OCI-LY7 (cell line): Measurements from ENCODE around the gene OR1K1. TPM values are rescaled to one million over a fixed set of nuclear protein-coding genes. Genes with fewer than 3 reads are reported as not detected.

ENCODE experiments used
- BruUV-seq: library from RNA; stranded (reverse); fragments of 400-500 nt; replicated peaks from 2 replicates; lab custom pipeline; 2021; lab: Mats Ljungman, UMichigan
- CTCF ChIA-PET: fragments of 300-600 bp; sonication (Branson Sonifier 250); formaldehyde crosslinking; loops from one replicate; lab custom pipeline; 2022; ENCODE audit warnings: antibody characterized with exemption; ENCODE audit not compliant: unreplicated experiment; lab: Charles Lee
- POLR2A ChIA-PET: fragments of 300-600 bp; sonication (Branson Sonifier 250); formaldehyde crosslinking; loops from one replicate; lab custom pipeline; 2022; ENCODE audit warnings: antibody characterized with exemption; lab: Charles Lee
- DNase-seq: peaks from one replicate; pipeline ENCODE4 v3.0.0-alpha.2; 2015; ENCODE audit warnings: low spot score
- H2AFZ ChIP-seq: fragments of 200-600 bp; sonication (generic), shearing (Covaris generic); 2 replicates; pipeline ENCODE4 v1.6.1; 2014; ENCODE audit warnings: mild to moderate bottlenecking, antibody characterized with exemption, low read length, moderate library complexity
- H3K27ac ChIP-seq: fragments of 200-600 bp; sonication (generic); 2 replicates; pipeline ENCODE4 v1.5.1; 2014; ENCODE audit warnings: mixed run types, low read depth, mild to moderate bottlenecking, moderate library complexity, low read length, inconsistent platforms; ENCODE audit not compliant: poor library complexity, severe bottlenecking
- H3K36me3 ChIP-seq: fragments of 200-600 bp; sonication (generic); 2 replicates; pipeline ENCODE4 v1.6.1; 2014; ENCODE audit warnings: mild to moderate bottlenecking, antibody characterized with exemption, low read length, moderate library complexity, mixed read lengths; ENCODE audit not compliant: insufficient read depth
- H3K4me1 ChIP-seq: fragments of 200-600 bp; sonication (generic); 2 replicates; pipeline ENCODE4 v1.5.1; 2014; ENCODE audit warnings: mild to moderate bottlenecking, low read length; ENCODE audit not compliant: insufficient read depth, poor library complexity, severe bottlenecking
- H3K4me2 ChIP-seq: fragments of 200-600 bp; sonication (generic); 2 replicates; pipeline ENCODE4 v1.6.1; 2014; ENCODE audit warnings: mild to moderate bottlenecking, low read length
- H3K4me3 ChIP-seq: fragments of 200-600 bp; sonication (generic); 2 replicates; pipeline ENCODE4 v1.5.1; 2014; ENCODE audit warnings: mild to moderate bottlenecking, low read depth, low read length; ENCODE audit not compliant: poor library complexity, severe bottlenecking
- H3K79me2 ChIP-seq: fragments of 200-600 bp; sonication (generic); 2 replicates; pipeline ENCODE4 v1.6.1; 2016; ENCODE audit warnings: low read depth, mild to moderate bottlenecking, low read length, moderate library complexity, mixed read lengths; ENCODE audit not compliant: insufficient read depth
- H3K9me2 ChIP-seq: fragments of 200-600 bp; sonication (generic); 2 replicates; pipeline ENCODE4 v1.6.1; 2016; ENCODE audit warnings: mild to moderate bottlenecking, low read length, mixed read lengths; ENCODE audit not compliant: insufficient read depth
- H3K9me3 ChIP-seq: fragments of 200-600 bp; sonication (generic); 2 replicates; pipeline ENCODE4 v1.6.1; 2014; ENCODE audit warnings: mild to moderate bottlenecking, mixed run types, low read length, mixed read lengths
- H4K20me1 ChIP-seq: fragments of 200-600 bp; sonication (generic); 2 replicates; pipeline ENCODE4 v1.6.1; 2014; ENCODE audit warnings: mild to moderate bottlenecking, antibody characterized with exemption, low read length, moderate library complexity, mixed read lengths; ENCODE audit not compliant: insufficient read depth
- CTCF ChIP-seq: fragments of 200-600 bp; sonication (generic); conservative IDR thresholded peaks from 2 replicates; pipeline ENCODE4 v1.5.1; 2014; ENCODE audit warnings: mild to moderate bottlenecking, antibody characterized with exemption, low read length, moderate library complexity, mixed read lengths
- EZH2phosphoT487 ChIP-seq: fragments of 200-600 bp; sonication (generic); IDR thresholded peaks from 2 replicates; pipeline ENCODE4 v1.6.1; 2018; ENCODE audit warnings: low read depth, borderline replicate concordance, mild to moderate bottlenecking, mixed run types, antibody characterized with exemption, low read length, moderate library complexity, mixed read lengths
- intact Hi-C: fragments of 100-400 bp; cut with micrococcal nuclease; formaldehyde crosslinking; loops from one replicate; pipeline ENCODE4 v1.10.0; 2022; ENCODE audit not compliant: unreplicated experiment
- total RNA-seq, 2 experiments: library from RNA; depleted of rRNA in 1 of 2; stranded (reverse); fragments of >200 nt in 1 of 2; shearing (Covaris generic) in 1 of 2; gene quantifications; 2 replicates each; pipeline ENCODE4 v1.2.3, GENCODE V29; 2014 to 2022

Gene OR1K1
- total RNA-seq, 2 experiments from 2014 or later: not detected

- no TSS peak for BruUV-seq
- Histone ChIP-seq H3K36me3 (no peaks in the 10 kb centered on the region), H3K9me3 (no peaks in the 10 kb centered on the region), H3K4me3 (no peak overlapping the region), H3K4me2 (no peak overlapping the region), H3K9me2 (no peaks in the 10 kb centered on the region), H3K27ac (no peak overlapping the region), H4K20me1 (no peaks in the 10 kb centered on the region), H3K79me2 (no peaks in the 10 kb centered on the region), H2AFZ (no peak overlapping the region), H3K4me1 (no peaks in the 10 kb centered on the region)
- intact Hi-C loops: no loop called here
- no peak for DNase-seq
- TF ChIP-seq CTCF (no peak), EZH2phosphoT487 (no peak)
- ChIA-PET CTCF (no interaction called here), POLR2A (interaction anchor here (0.7 kb wide), 1 partner anchor 607 kb away, joined by 3 read pairs; no protein-coding TSS in a partner anchor)
Observed at GRCh38 chr9:122785269-122785668, 14.7 kb upstream of the OR1K1 start.

GRCh38 chr9:122786338-122786737 is 13.6 kb upstream of the OR1K1 start:
- CTCF ChIA-PET: no interaction called here
- TF ChIP-seq CTCF (no peak), EZH2phosphoT487 (no peak)
- Histone ChIP-seq H3K27ac (no peak overlapping the region), H2AFZ (no peak overlapping the region), H3K4me1 (no peaks in the 10 kb centered on the region), H3K9me3 (no peaks in the 10 kb centered on the region), H3K4me3 (no peak overlapping the region), H3K9me2 (no peaks in the 10 kb centered on the region), H3K4me2 (no peak overlapping the region), H3K36me3 (no peaks in the 10 kb centered on the region), H3K79me2 (no peaks in the 10 kb centered on the region), H4K20me1 (no peaks in the 10 kb centered on the region)
- no peak for DNase-seq
- POLR2A ChIA-PET: interaction anchor here (0.5 kb wide), 1 partner anchor 539 kb away, joined by 3 read pairs; no protein-coding TSS in a partner anchor
- no TSS peak for BruUV-seq
- intact Hi-C loops: no loop called here

DNA sequence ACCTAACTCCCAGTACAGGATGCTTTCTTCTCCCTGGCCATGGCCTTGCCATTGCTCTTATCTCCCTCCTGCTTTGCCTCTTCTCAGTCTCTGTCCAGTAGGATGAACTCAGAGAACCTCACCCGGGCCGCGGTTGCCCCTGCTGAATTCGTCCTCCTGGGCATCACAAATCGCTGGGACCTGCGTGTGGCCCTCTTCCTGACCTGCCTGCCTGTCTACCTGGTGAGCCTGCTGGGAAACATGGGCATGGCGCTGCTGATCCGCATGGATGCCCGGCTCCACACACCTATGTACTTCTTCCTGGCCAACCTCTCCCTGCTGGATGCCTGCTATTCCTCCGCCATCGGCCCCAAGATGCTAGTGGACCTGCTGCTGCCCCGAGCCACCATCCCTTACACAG is 11.1 kb upstream of the OR1K1 start, which contains the start of gene OR5C1:
Gene OR5C1, plus strand, starts transcription at position 103 of the 400 bp plus-strand sequence. Its CDS starts 0 bp downstream, at position 103.
- BruUV-seq: no TSS peak
- Histone ChIP-seq H3K9me3 (no peaks in the 10 kb centered on the region), H3K79me2 (no peaks in the 10 kb centered on the region), H3K4me2 (no peak within 1 kb of the TSS), H3K4me3 (no peak within 1 kb of the TSS), H4K20me1 (no peaks in the 10 kb centered on the region), H3K36me3 (no peaks in the 10 kb centered on the region), H2AFZ (no peak within 1 kb of the TSS), H3K27ac (no peak within 1 kb of the TSS), H3K4me1 (no peaks in the 10 kb centered on the region), H3K9me2 (no peaks in the 10 kb centered on the region)
- TF ChIP-seq CTCF: no peak
- TF ChIP-seq EZH2phosphoT487: no peak
- intact Hi-C loops: no loop called here
- POLR2A ChIA-PET: no interaction called here
- DNase-seq: no peak
- CTCF ChIA-PET: no interaction called here
